WTC11 (cell line): Measurements from ENCODE around the gene RETREG2.

Experiments
- CREB1 ChIP-seq: sonication (generic); formaldehyde crosslinking; IDR thresholded peaks from 2 replicates; pipeline ENCODE4 v1.8.0; 2023; ENCODE audit warnings: mild to moderate bottlenecking, missing genetic modification reagents
- GABPB1 ChIP-seq: sonication (generic); formaldehyde crosslinking; IDR thresholded peaks from 2 replicates; pipeline ENCODE4 v1.8.1; 2023; ENCODE audit warnings: mild to moderate bottlenecking, missing genetic modification reagents
- JUN ChIP-seq: sonication (generic); formaldehyde crosslinking; IDR thresholded peaks from 2 replicates; pipeline ENCODE4 v1.8.0; 2023; ENCODE audit warnings: mild to moderate bottlenecking, missing genetic modification reagents
- NR3C1 ChIP-seq: sonication (generic); formaldehyde crosslinking; conservative IDR thresholded peaks from 2 replicates; pipeline ENCODE4 v1.8.1; 2023; ENCODE audit warnings: low read depth, mild to moderate bottlenecking, missing genetic modification reagents
- RELA ChIP-seq: sonication (generic); formaldehyde crosslinking; IDR thresholded peaks from 2 replicates; pipeline ENCODE4 v1.8.1; 2022; ENCODE audit warnings: missing genetic modification reagents, mild to moderate bottlenecking, borderline replicate concordance
- SOX15 ChIP-seq: fragments of 250-450 bp; sonication (Bioruptor Pico); IDR thresholded peaks from 2 replicates; pipeline ENCODE4 v1.9.0; 2021; ENCODE audit warnings: mild to moderate bottlenecking
- SP1 ChIP-seq: sonication (generic); formaldehyde crosslinking; conservative IDR thresholded peaks from 2 replicates; pipeline ENCODE4 v1.8.1; 2022; ENCODE audit warnings: missing genetic modification reagents
- TF ChIP-seq, protein P1 (sequence below): fragments of 200-600 bp; IDR thresholded peaks from 2 replicates; pipeline ENCODE4 v1.8.0; 2022; ENCODE audit warnings: antibody characterized with exemption

DNA sequence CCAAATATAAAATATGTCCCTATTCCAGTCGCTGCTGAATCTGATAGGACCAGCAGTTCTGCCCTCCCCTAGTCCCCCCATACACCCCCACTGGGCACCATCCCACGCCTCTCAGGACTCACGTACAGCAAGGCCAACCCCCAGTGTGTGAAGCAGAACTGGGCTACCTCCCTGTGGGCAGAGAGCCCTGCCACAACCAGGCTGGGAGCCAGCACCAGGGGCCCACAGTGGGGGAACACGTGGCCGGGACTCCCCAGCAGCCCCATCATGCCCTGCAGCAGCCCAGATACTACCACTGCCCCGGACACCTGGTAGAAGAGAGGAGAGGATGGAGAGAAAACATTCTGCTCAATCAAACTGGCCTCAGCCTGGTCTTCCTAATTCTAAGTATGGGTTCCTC is 9.5 kb upstream of the RETREG2 start:
- TF ChIP-seq, protein P1, sequence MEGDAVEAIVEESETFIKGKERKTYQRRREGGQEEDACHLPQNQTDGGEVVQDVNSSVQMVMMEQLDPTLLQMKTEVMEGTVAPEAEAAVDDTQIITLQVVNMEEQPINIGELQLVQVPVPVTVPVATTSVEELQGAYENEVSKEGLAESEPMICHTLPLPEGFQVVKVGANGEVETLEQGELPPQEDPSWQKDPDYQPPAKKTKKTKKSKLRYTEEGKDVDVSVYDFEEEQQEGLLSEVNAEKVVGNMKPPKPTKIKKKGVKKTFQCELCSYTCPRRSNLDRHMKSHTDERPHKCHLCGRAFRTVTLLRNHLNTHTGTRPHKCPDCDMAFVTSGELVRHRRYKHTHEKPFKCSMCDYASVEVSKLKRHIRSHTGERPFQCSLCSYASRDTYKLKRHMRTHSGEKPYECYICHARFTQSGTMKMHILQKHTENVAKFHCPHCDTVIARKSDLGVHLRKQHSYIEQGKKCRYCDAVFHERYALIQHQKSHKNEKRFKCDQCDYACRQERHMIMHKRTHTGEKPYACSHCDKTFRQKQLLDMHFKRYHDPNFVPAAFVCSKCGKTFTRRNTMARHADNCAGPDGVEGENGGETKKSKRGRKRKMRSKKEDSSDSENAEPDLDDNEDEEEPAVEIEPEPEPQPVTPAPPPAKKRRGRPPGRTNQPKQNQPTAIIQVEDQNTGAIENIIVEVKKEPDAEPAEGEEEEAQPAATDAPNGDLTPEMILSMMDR, result no peak
- TF ChIP-seq SP1, result no peak
- no peak for TF ChIP-seq RELA (CRISPR knock-in tag)
- TF ChIP-seq CREB1 (CRISPR knock-in tag), result no peak
- TF ChIP-seq NR3C1, result no peak
- no peak for TF ChIP-seq GABPB1 (CRISPR knock-in tag)
- no peak for TF ChIP-seq JUN
- TF ChIP-seq SOX15 (CRISPR knock-in tag), result no peak
